ENCODE results near the gene SAE1. TPM values are rescaled to one million over a fixed set of nuclear protein-coding genes. Genes with fewer than 3 reads are reported as not detected.

Gene SAE1
- total and polyA plus RNA-seq, 2 donors (not counting 1 experiment from before 2014, with no cell fraction given) = 26.5 to 45.1 TPM

DNA sequence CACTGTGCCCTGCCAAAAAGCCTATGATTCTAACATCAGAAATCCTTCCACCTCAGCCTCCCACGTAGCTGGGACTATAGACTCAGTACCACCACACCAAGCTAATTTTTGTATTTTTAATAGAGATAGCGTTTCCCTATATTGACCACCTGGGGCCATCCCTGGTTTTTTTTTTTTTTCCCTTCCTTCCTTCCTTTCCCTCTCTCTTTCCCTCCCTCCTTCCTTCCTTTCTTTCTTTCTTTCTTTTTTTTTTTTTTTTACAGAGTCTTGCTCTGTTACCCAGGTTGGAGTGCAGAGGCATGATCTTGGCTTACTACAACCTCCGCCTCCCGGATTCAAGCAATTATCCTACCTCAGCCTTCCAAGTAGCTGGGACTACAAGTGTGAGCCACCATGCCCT, 1.1 kb upstream of the SAE1 start:
- Histone ChIP-seq H3K27ac (ENCODE audit: low read length in 2 of 2) (no peak overlapping the region), H3K27me3 (replicated peaks in 1 of 4; ENCODE audit: control extremely low read depth in 1 of 4, control insufficient read depth in 3 of 4, insufficient read depth in 4 of 4, low read length in 3 of 4) (no peaks in the 10 kb centered on the region), H3K9ac (ENCODE audit: low read length) (no peak overlapping the region), H3K4me3 (ENCODE audit: control extremely low read depth in 1 of 5, extremely low read depth in 1 of 5, insufficient read depth in 1 of 5, low read depth in 2 of 5, low read length in 4 of 5) (no peak overlapping the region), H4K20me1 (ENCODE audit: control insufficient read depth, insufficient read depth, low read length, poor library complexity, severe bottlenecking) (peaks cover 9% of the 10 kb centered on the region), H3K4me1 (ENCODE audit: control insufficient read depth in 2 of 2, insufficient read depth in 2 of 2, low read length in 2 of 2) (peaks cover 0 to 19% of the 10 kb centered on the region in 2 donors), H2AFZ (ENCODE audit: insufficient read depth, low read depth, low read length, poor library complexity, severe bottlenecking) (no peak overlapping the region), H3K9me3 (ENCODE audit: control extremely low read depth in 1 of 3, control insufficient read depth in 2 of 3, insufficient read depth in 1 of 3, low read length in 2 of 3) (no peaks in the 10 kb centered on the region), H3K79me2 (ENCODE audit: control insufficient read depth, insufficient read depth, low read length) (peaks cover 43% of the 10 kb centered on the region), H3K4me2 (replicated peaks; ENCODE audit: low read depth, low read length, poor library complexity, severe bottlenecking) (no peak overlapping the region), H3K36me3 (replicated peaks in 1 of 2; ENCODE audit: control extremely low read depth in 1 of 2, control insufficient read depth in 1 of 2, extremely low read depth in 1 of 2, insufficient read depth in 2 of 2, low read length in 1 of 2) (no peaks in the 10 kb centered on the region)
- WGBS (ENCODE audit: insufficient coverage) = 100% methylated on average over 2 of the region's 4 CpGs
- ATAC-seq (ENCODE audit: low read depth) (no peak), DNase-seq (no peak)
- CTCF ChIA-PET = interaction anchor here (0.6 to 8.3 kb wide), 6 partner anchors 11 to 189 kb away, joined by 3 to 152 read pairs (median 3); no protein-coding TSS in a partner anchor
- peaks cover 3% of the 10 kb centered on the region for H3K27me3 Mint-ChIP-seq
- H3K27ac Mint-ChIP-seq = no peak overlapping the region
- H3K4me3 Mint-ChIP-seq = no peak overlapping the region
- TF ChIP-seq EZH2 (IDR thresholded peaks at IDR 0.05; ENCODE audit: borderline replicate concordance, insufficient read depth, low read depth, low read length, poor library complexity, severe bottlenecking) (no peak), CTCF (IDR thresholded peaks at IDR 0.05) (no peak)
- H3K9me3 Mint-ChIP-seq (ENCODE audit: insufficient read depth) = no peaks in the 10 kb centered on the region
- peaks cover 36% of the 10 kb centered on the region for H3K4me1 Mint-ChIP-seq
- intact Hi-C loops (cut with micrococcal nuclease) = no loop called here
- POLR2A ChIA-PET = interaction anchor here (0.6 kb wide), 1 partner anchor 546 kb away, joined by 3 read pairs; no protein-coding TSS in a partner anchor

DNA sequence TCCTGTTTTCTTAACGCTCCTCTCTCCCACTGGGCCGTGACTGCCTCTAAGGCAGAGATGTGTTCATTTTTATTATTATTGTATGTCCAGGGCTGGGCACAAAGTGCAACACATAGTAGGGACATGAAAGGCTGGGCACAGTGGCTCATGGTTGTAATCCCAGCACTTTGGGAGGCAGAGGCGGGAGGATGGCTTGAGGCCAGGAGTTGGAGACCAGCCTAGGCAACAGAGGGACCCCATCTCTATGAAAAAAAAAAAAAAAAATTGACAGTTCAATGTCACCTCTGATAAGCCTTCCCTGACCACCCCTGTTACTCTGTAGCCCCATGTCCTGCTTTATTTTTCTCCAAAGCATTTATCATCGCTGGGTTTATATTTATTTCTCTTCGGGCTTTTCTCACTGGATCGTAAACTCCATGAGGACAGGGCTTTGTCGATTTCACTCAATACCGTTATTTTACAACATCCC, 481 bp upstream of the SAE1 start:
- peak overlapping the region in 4 of 5 experiments; percentile 70 to 98 (median 88) for H3K4me3 ChIP-seq (ENCODE audit: control extremely low read depth in 1 of 5, extremely low read depth in 1 of 5, insufficient read depth in 1 of 5, low read depth in 2 of 5, low read length in 4 of 5)
- ATAC-seq (ENCODE audit: low read depth) = no peak

More for the DNA sequence above, 481 bp upstream of the SAE1 start:
- Histone ChIP-seq H3K9ac (ENCODE audit: low read length) (peak overlapping the region; percentile 92), H3K27ac (ENCODE audit: low read length in 2 of 2) (peak overlapping the region in 1 of 2 donors; percentile 89), H3K79me2 (ENCODE audit: control insufficient read depth, insufficient read depth, low read length) (peaks cover 49% of the 10 kb centered on the region), H3K27me3 (replicated peaks in 1 of 4; ENCODE audit: control extremely low read depth in 1 of 4, control insufficient read depth in 3 of 4, insufficient read depth in 4 of 4, low read length in 3 of 4) (no peaks in the 10 kb centered on the region), H2AFZ (ENCODE audit: insufficient read depth, low read depth, low read length, poor library complexity, severe bottlenecking) (no peak overlapping the region), H4K20me1 (ENCODE audit: control insufficient read depth, insufficient read depth, low read length, poor library complexity, severe bottlenecking) (peaks cover 15% of the 10 kb centered on the region), H3K4me2 (replicated peaks; ENCODE audit: low read depth, low read length, poor library complexity, severe bottlenecking) (peak overlapping the region; percentile 91), H3K4me1 (ENCODE audit: control insufficient read depth in 2 of 2, insufficient read depth in 2 of 2, low read length in 2 of 2) (peaks cover 0 to 21% of the 10 kb centered on the region in 2 donors), H3K36me3 (replicated peaks in 1 of 2; ENCODE audit: control extremely low read depth in 1 of 2, control insufficient read depth in 1 of 2, extremely low read depth in 1 of 2, insufficient read depth in 2 of 2, low read length in 1 of 2) (no peaks in the 10 kb centered on the region), H3K9me3 (ENCODE audit: control extremely low read depth in 1 of 3, control insufficient read depth in 2 of 3, insufficient read depth in 1 of 3, low read length in 2 of 3) (no peaks in the 10 kb centered on the region)
- POLR2A ChIA-PET = interaction anchor here (1.9 kb wide), 1 partner anchor 17 kb away, joined by 18 read pairs; the partner anchor contains the start of gene ZC3H4
- TF ChIP-seq EZH2 (IDR thresholded peaks at IDR 0.05; ENCODE audit: borderline replicate concordance, insufficient read depth, low read depth, low read length, poor library complexity, severe bottlenecking) (no peak), CTCF (IDR thresholded peaks at IDR 0.05) (no peak)
- peak overlapping the region; percentile 97 for H3K4me3 Mint-ChIP-seq
- 67% methylated on average over 6 of the region's 8 CpGs for WGBS (ENCODE audit: insufficient coverage)
- CTCF ChIA-PET = interaction anchor here (0.6 to 8.3 kb wide), 8 partner anchors 12 to 189 kb away, joined by 3 to 152 read pairs (median 5); no protein-coding TSS in a partner anchor
- no peaks in the 10 kb centered on the region for H3K9me3 Mint-ChIP-seq (ENCODE audit: insufficient read depth)
- peaks cover 37% of the 10 kb centered on the region for H3K4me1 Mint-ChIP-seq
- H3K27me3 Mint-ChIP-seq = peaks cover 2% of the 10 kb centered on the region
- intact Hi-C loops (cut with micrococcal nuclease) = loop anchor here (1.0 to 5.0 kb wide), 4 partner anchors 17 to 268 kb away; partner anchors contain the start of genes ARHGAP35, TMEM160 and ZC3H4
- no peak for DNase-seq
- H3K27ac Mint-ChIP-seq = peak overlapping the region; percentile 98
